Measurements from ENCODE around the gene UPK3B. TPM values are rescaled to one million over a fixed set of nuclear protein-coding genes. Genes with fewer than 3 reads are reported as not detected.
"Not testable (repeated sequence)": the region's sequence is repeated elsewhere in the genome, so short reads cannot be mapped to it uniquely, and the experiment has no call there.

Gene UPK3B
- total RNA-seq, 5 donors from 2014 or later (not counting 1 experiment from before 2014, with no cell fraction given) = 4.6 to 10.6 (median 6.1) TPM

- H3K4me1 ChIP-seq (ENCODE audit: control insufficient read depth in 1 of 2, extremely low read depth in 1 of 2, insufficient read depth in 2 of 2, low read length in 2 of 2); H3K4me3 ChIP-seq (ENCODE audit: control insufficient read depth in 1 of 2, extremely low read depth in 1 of 2, low read length in 1 of 2); H3K4me3 Mint-ChIP-seq; H3K27me3 ChIP-seq (replicated peaks in 1 of 2; ENCODE audit: control insufficient read depth in 2 of 2, extremely low read depth in 1 of 2, insufficient read depth in 2 of 2, low read length in 1 of 2); H3K4me1 Mint-ChIP-seq; H3K9me3 Mint-ChIP-seq; H3K36me3 ChIP-seq (ENCODE audit: control insufficient read depth in 2 of 2, extremely low read depth in 1 of 2, insufficient read depth in 1 of 2, low read length in 1 of 2); H3K27ac ChIP-seq (ENCODE audit: low read length); H3K27me3 Mint-ChIP-seq; POLR2A ChIA-PET; H3K9me3 ChIP-seq: not testable (repeated sequence)
- Mint-ChIP-seq H3K36me3 (peaks cover 22% of the 10 kb centered on the region), H3K27ac (peak overlapping the region in 1 of 2 donors; percentile 16)
- WGBS (ENCODE audit: insufficient coverage) = no CpG with 5 or more reads among the region's 19 CpGs
- peak in 3 of 4 experiments; percentile 50 to 90 (median 59) for ATAC-seq (replicated peaks in 1 of 4)
- DNase-seq = peak in 1 of 35 experiments; percentile 12
- CTCF ChIA-PET = interaction anchor here in 1 of 2 donors (0.5 kb wide), 1 partner anchor 322 kb away, joined by 3 read pairs; no protein-coding TSS in a partner anchor
These were observed 10.5 kb upstream of the UPK3B start for GRCh38 chr7:76499924-76500241.

GRCh38 chr7:76502224-76502623 lies 8.1 kb upstream of the UPK3B start:
- H3K27me3 Mint-ChIP-seq; H3K9me3 Mint-ChIP-seq; H3K27me3 ChIP-seq (replicated peaks in 1 of 2; ENCODE audit: control insufficient read depth in 2 of 2, extremely low read depth in 1 of 2, insufficient read depth in 2 of 2, low read length in 1 of 2); H3K4me1 Mint-ChIP-seq; H3K9me3 ChIP-seq; H3K4me3 Mint-ChIP-seq; ATAC-seq (replicated peaks in 1 of 4); DNase-seq; CTCF ChIA-PET; H3K27ac ChIP-seq (ENCODE audit: low read length); H3K27ac Mint-ChIP-seq; H3K4me3 ChIP-seq (ENCODE audit: control insufficient read depth in 1 of 2, extremely low read depth in 1 of 2, low read length in 1 of 2); H3K4me1 ChIP-seq (ENCODE audit: control insufficient read depth in 1 of 2, extremely low read depth in 1 of 2, insufficient read depth in 2 of 2, low read length in 2 of 2); H3K36me3 ChIP-seq (ENCODE audit: control insufficient read depth in 2 of 2, extremely low read depth in 1 of 2, insufficient read depth in 1 of 2, low read length in 1 of 2): not testable (repeated sequence)
- WGBS (ENCODE audit: insufficient coverage) = 93% methylated on average over 8 of the region's 13 CpGs
- POLR2A ChIA-PET = interaction anchor here in 1 of 2 donors (0.7 kb wide), 1 partner anchor 184 kb away, joined by 5 read pairs; no protein-coding TSS in a partner anchor
- H3K36me3 Mint-ChIP-seq = peaks cover 32% of the 10 kb centered on the region

- DNase-seq; H3K27me3 Mint-ChIP-seq; H3K4me3 Mint-ChIP-seq; H3K4me1 Mint-ChIP-seq; CTCF ChIA-PET; H3K27ac ChIP-seq (ENCODE audit: low read length); H3K27me3 ChIP-seq (replicated peaks in 1 of 2; ENCODE audit: control insufficient read depth in 2 of 2, extremely low read depth in 1 of 2, insufficient read depth in 2 of 2, low read length in 1 of 2); POLR2A ChIA-PET; H3K9me3 Mint-ChIP-seq; H3K4me3 ChIP-seq (ENCODE audit: control insufficient read depth in 1 of 2, extremely low read depth in 1 of 2, low read length in 1 of 2); H3K4me1 ChIP-seq (ENCODE audit: control insufficient read depth in 1 of 2, extremely low read depth in 1 of 2, insufficient read depth in 2 of 2, low read length in 2 of 2); H3K27ac Mint-ChIP-seq; H3K9me3 ChIP-seq; ATAC-seq (replicated peaks in 1 of 4): not testable (repeated sequence)
- H3K36me3 ChIP-seq (ENCODE audit: control insufficient read depth in 2 of 2, extremely low read depth in 1 of 2, insufficient read depth in 1 of 2, low read length in 1 of 2) = peaks cover 10 to 11% of the 10 kb centered on the region in 2 donors
- WGBS (ENCODE audit: insufficient coverage) = 90% methylated on average over 9 of the region's 16 CpGs
- H3K36me3 Mint-ChIP-seq = peaks cover 32% of the 10 kb centered on the region
These were observed 7.5 kb upstream of the UPK3B start for GRCh38 chr7:76502836-76503235.

GRCh38 chr7:76503244-76503643 lies 7.1 kb upstream of the UPK3B start:
- POLR2A ChIA-PET, H3K4me1 Mint-ChIP-seq: not testable (repeated sequence)
- peaks cover 10 to 11% of the 10 kb centered on the region in 2 donors for H3K36me3 ChIP-seq (ENCODE audit: control insufficient read depth in 2 of 2, extremely low read depth in 1 of 2, insufficient read depth in 1 of 2, low read length in 1 of 2)

GRCh38 chr7:76504351-76505167 lies 5.8 kb upstream of the UPK3B start:
- H3K27ac Mint-ChIP-seq, CTCF ChIA-PET: not testable (repeated sequence)
- WGBS (ENCODE audit: insufficient coverage) = 93% methylated on average over 13 of the region's 33 CpGs

More at GRCh38 chr7:76503244-76503643, 7.1 kb upstream of the UPK3B start:
- H3K27me3 Mint-ChIP-seq; ATAC-seq (replicated peaks in 1 of 4); H3K4me1 ChIP-seq (ENCODE audit: control insufficient read depth in 1 of 2, extremely low read depth in 1 of 2, insufficient read depth in 2 of 2, low read length in 2 of 2); H3K27ac ChIP-seq (ENCODE audit: low read length); DNase-seq; H3K9me3 Mint-ChIP-seq; H3K4me3 Mint-ChIP-seq; H3K4me3 ChIP-seq (ENCODE audit: control insufficient read depth in 1 of 2, extremely low read depth in 1 of 2, low read length in 1 of 2); H3K9me3 ChIP-seq; CTCF ChIA-PET; H3K27ac Mint-ChIP-seq; H3K27me3 ChIP-seq (replicated peaks in 1 of 2; ENCODE audit: control insufficient read depth in 2 of 2, extremely low read depth in 1 of 2, insufficient read depth in 2 of 2, low read length in 1 of 2): not testable (repeated sequence)
- H3K36me3 Mint-ChIP-seq = peaks cover 32% of the 10 kb centered on the region
- WGBS (ENCODE audit: insufficient coverage) = 100% methylated on average over 3 of the region's 12 CpGs

GRCh38 chr7:76505168-76506080 lies 4.9 kb upstream of the UPK3B start:
- ATAC-seq (replicated peaks in 1 of 4) (no peak), DNase-seq (no peak)
- Mint-ChIP-seq H3K4me3 (no peak overlapping the region), H3K27ac (no peak overlapping the region), H3K9me3 (no peaks in the 10 kb centered on the region), H3K27me3 (no peaks in the 10 kb centered on the region), H3K4me1 (peaks cover 0 to 3% (median 0%) of the 10 kb centered on the region in 3 donors), H3K36me3 (peaks cover 32% of the 10 kb centered on the region)
- no peaks in the 10 kb centered on the region for H3K9me3 ChIP-seq
- POLR2A ChIA-PET = interaction anchor here in 1 of 2 donors (0.6 kb wide), 1 partner anchor 620 kb away, joined by 3 read pairs; no protein-coding TSS in a partner anchor
- 98% methylated on average over 25 of the region's 32 CpGs for WGBS (ENCODE audit: insufficient coverage)
- no peak overlapping the region for H3K27ac ChIP-seq (ENCODE audit: low read length)
- H3K4me1 ChIP-seq (ENCODE audit: control insufficient read depth in 1 of 2, extremely low read depth in 1 of 2, insufficient read depth in 2 of 2, low read length in 2 of 2) = no peaks in the 10 kb centered on the region
- CTCF ChIA-PET = interaction anchor here in 1 of 2 donors (0.7 kb wide), 1 partner anchor 586 kb away, joined by 3 read pairs; no protein-coding TSS in a partner anchor
- no peaks in the 10 kb centered on the region for H3K27me3 ChIP-seq (replicated peaks in 1 of 2; ENCODE audit: control insufficient read depth in 2 of 2, extremely low read depth in 1 of 2, insufficient read depth in 2 of 2, low read length in 1 of 2)
- peaks cover 10 to 11% of the 10 kb centered on the region in 2 donors for H3K36me3 ChIP-seq (ENCODE audit: control insufficient read depth in 2 of 2, extremely low read depth in 1 of 2, insufficient read depth in 1 of 2, low read length in 1 of 2)
- no peak overlapping the region for H3K4me3 ChIP-seq (ENCODE audit: control insufficient read depth in 1 of 2, extremely low read depth in 1 of 2, low read length in 1 of 2)

More at GRCh38 chr7:76504351-76505167, 5.8 kb upstream of the UPK3B start:
- H3K4me1 Mint-ChIP-seq; H3K4me3 Mint-ChIP-seq; H3K27ac ChIP-seq (ENCODE audit: low read length); H3K4me3 ChIP-seq (ENCODE audit: control insufficient read depth in 1 of 2, extremely low read depth in 1 of 2, low read length in 1 of 2); H3K9me3 Mint-ChIP-seq; H3K4me1 ChIP-seq (ENCODE audit: control insufficient read depth in 1 of 2, extremely low read depth in 1 of 2, insufficient read depth in 2 of 2, low read length in 2 of 2); H3K27me3 ChIP-seq (replicated peaks in 1 of 2; ENCODE audit: control insufficient read depth in 2 of 2, extremely low read depth in 1 of 2, insufficient read depth in 2 of 2, low read length in 1 of 2); ATAC-seq (replicated peaks in 1 of 4); H3K27me3 Mint-ChIP-seq; H3K9me3 ChIP-seq; DNase-seq: not testable (repeated sequence)
- peaks cover 32% of the 10 kb centered on the region for H3K36me3 Mint-ChIP-seq
- H3K36me3 ChIP-seq (ENCODE audit: control insufficient read depth in 2 of 2, extremely low read depth in 1 of 2, insufficient read depth in 1 of 2, low read length in 1 of 2) = peaks cover 10 to 11% of the 10 kb centered on the region in 2 donors
- POLR2A ChIA-PET = interaction anchor here in 1 of 2 donors (0.6 kb wide), 1 partner anchor 621 kb away, joined by 3 read pairs; no protein-coding TSS in a partner anchor
